Measurements from ENCODE around the gene ATP9A.

GRCh38 chr20:51567622-51568021 is 200.6 kb downstream of the ATP9A start:
- TF ChIP-seq REST (IDR thresholded peaks at IDR 0.05) (no peak), CTCF (IDR thresholded peaks at IDR 0.05; ENCODE audit: low read depth, low read length, missing input control) (no peak), TAF1 (conservative IDR thresholded peaks at IDR 0.05) (no peak), ZBTB33 (IDR thresholded peaks at IDR 0.05) (no peak), RAD21 (IDR thresholded peaks at IDR 0.05) (no peak)
- TF ChIP-seq, protein P1, sequence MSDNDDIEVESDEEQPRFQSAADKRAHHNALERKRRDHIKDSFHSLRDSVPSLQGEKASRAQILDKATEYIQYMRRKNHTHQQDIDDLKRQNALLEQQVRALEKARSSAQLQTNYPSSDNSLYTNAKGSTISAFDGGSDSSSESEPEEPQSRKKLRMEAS (IDR thresholded peaks at IDR 0.05) = no peak

Data from liver (tissue), 3 donors.